ENCODE measurements around the gene PCDHGC3. TPM values are rescaled to one million over a fixed set of nuclear protein-coding genes. Genes with fewer than 3 reads are reported as not detected.
"Not testable (repeated sequence)": the region's sequence is repeated elsewhere in the genome, so short reads cannot be mapped to it uniquely, and the experiment has no call there.

Gene PCDHGC3
- 2.7 TPM for polyA plus RNA-seq (2013)

- DNase-seq: peak; percentile 50 to 67 (median 52)
- Histone ChIP-seq H3K4me3 (ENCODE audit: control insufficient read depth in 1 of 7, extremely low read depth in 1 of 7, insufficient read depth in 4 of 7, low read depth in 2 of 7, low read length in 6 of 7) (peak within 1 kb of the TSS; percentile 40 to 87 (median 69)), H3K36me3 (ENCODE audit: control insufficient read depth in 4 of 4, insufficient read depth in 4 of 4, low read length in 3 of 4) (no peaks in the 10 kb centered on the region), H3K27me3 (replicated peaks in 2 of 5; ENCODE audit: control insufficient read depth in 4 of 5, insufficient read depth in 5 of 5, low read length in 4 of 5) (peaks cover 18 to 58% (median 30%) of the 10 kb centered on the region in 5 experiments), H3K27ac (ENCODE audit: insufficient read depth in 1 of 2, low read depth in 1 of 2, low read length in 2 of 2, poor library complexity in 1 of 2, severe bottlenecking in 2 of 2) (no peak within 1 kb of the TSS), H3K4me1 (ENCODE audit: control extremely low read depth in 1 of 4, control insufficient read depth in 4 of 4, insufficient read depth in 4 of 4, low read length in 3 of 4) (peaks cover 11 to 23% (median 16%) of the 10 kb centered on the region in 4 experiments), H3K9me3 (ENCODE audit: control extremely low read depth in 1 of 5, control insufficient read depth in 4 of 5, insufficient read depth in 2 of 5, low read depth in 1 of 5, low read length in 4 of 5) (no peaks in the 10 kb centered on the region)
- ChIA-PET POLR2A (no interaction called here), CTCF (interaction anchor here (0.6 to 2.1 kb wide), 13 partner anchors 10 to 82 kb away, joined by 3 to 11 read pairs (median 4); partner anchors contain the start of genes PCDHGA10, PCDHGA11, PCDHGA12 and PCDHGB6)
- under 1% methylated on average over 23 of the region's 28 CpGs for WGBS (ENCODE audit: insufficient coverage)
Observed at GRCh38 chr5:141475625-141476131, at the start of gene PCDHGC3. Gene PCDHGC3, plus strand, starts transcription at chr5:141475966. Its CDS starts 151 bp downstream, at chr5:141476117.

GRCh38 chr5:141427783-141428426, 47.9 kb upstream of the PCDHGC3 start:
- no peak for DNase-seq
- CTCF ChIA-PET: interaction anchor here (0.8 to 5.8 kb wide), 5 partner anchors 8 to 100 kb away, joined by 3 to 62 read pairs (median 29); partner anchors contain the start of genes PCDHGA11 and PCDHGB7
- POLR2A ChIA-PET: no interaction called here
- Histone ChIP-seq H3K4me3 (ENCODE audit: control insufficient read depth in 1 of 7, extremely low read depth in 1 of 7, insufficient read depth in 4 of 7, low read depth in 2 of 7, low read length in 6 of 7) (no peak overlapping the region), H3K9me3 (ENCODE audit: control extremely low read depth in 1 of 5, control insufficient read depth in 4 of 5, insufficient read depth in 2 of 5, low read depth in 1 of 5, low read length in 4 of 5) (peaks cover 6 to 67% (median 47%) of the 10 kb centered on the region in 5 experiments), H3K27me3 (replicated peaks in 2 of 5; ENCODE audit: control insufficient read depth in 4 of 5, insufficient read depth in 5 of 5, low read length in 4 of 5) (peaks cover 8 to 77% (median 30%) of the 10 kb centered on the region in 5 experiments), H3K36me3 (ENCODE audit: control insufficient read depth in 4 of 4, insufficient read depth in 4 of 4, low read length in 3 of 4) (peaks cover 0 to 4% (median 0%) of the 10 kb centered on the region in 4 experiments), H3K4me1 (ENCODE audit: control extremely low read depth in 1 of 4, control insufficient read depth in 4 of 4, insufficient read depth in 4 of 4, low read length in 3 of 4) (peaks cover 2 to 10% (median 5%) of the 10 kb centered on the region in 4 experiments), H3K27ac (ENCODE audit: insufficient read depth in 1 of 2, low read depth in 1 of 2, low read length in 2 of 2, poor library complexity in 1 of 2, severe bottlenecking in 2 of 2) (no peak overlapping the region)
- WGBS (ENCODE audit: insufficient coverage): 60% methylated on average over 53 of the region's 53 CpGs

- peak; percentile 82 to 88 (median 86) for DNase-seq
- Histone ChIP-seq H3K36me3 (ENCODE audit: control insufficient read depth in 4 of 4, insufficient read depth in 4 of 4, low read length in 3 of 4) (peaks cover 0 to 3% (median 0%) of the 10 kb centered on the region in 4 experiments), H3K4me1 (ENCODE audit: control extremely low read depth in 1 of 4, control insufficient read depth in 4 of 4, insufficient read depth in 4 of 4, low read length in 3 of 4) (peaks cover 2 to 6% (median 5%) of the 10 kb centered on the region in 4 experiments), H3K27me3 (replicated peaks in 2 of 5; ENCODE audit: control insufficient read depth in 4 of 5, insufficient read depth in 5 of 5, low read length in 4 of 5) (peaks cover 8 to 58% (median 25%) of the 10 kb centered on the region in 5 experiments), H3K9me3 (ENCODE audit: control extremely low read depth in 1 of 5, control insufficient read depth in 4 of 5, insufficient read depth in 2 of 5, low read depth in 1 of 5, low read length in 4 of 5) (peaks cover 8 to 66% (median 47%) of the 10 kb centered on the region in 5 experiments), H3K27ac (ENCODE audit: insufficient read depth in 1 of 2, low read depth in 1 of 2, low read length in 2 of 2, poor library complexity in 1 of 2, severe bottlenecking in 2 of 2) (no peak within 1 kb of the TSS), H3K4me3 (ENCODE audit: control insufficient read depth in 1 of 7, extremely low read depth in 1 of 7, insufficient read depth in 4 of 7, low read depth in 2 of 7, low read length in 6 of 7) (peak within 1 kb of the TSS in 6 of 7 experiments; percentile 21 to 56 (median 48))
- CTCF ChIA-PET: interaction anchor here (0.7 to 5.8 kb wide), 29 partner anchors 11 to 137 kb away, joined by 3 to 62 read pairs (median 6); partner anchors contain the start of genes PCDHGA10, PCDHGA11, PCDHGB3 and PCDHGB6
- 5% methylated on average over 31 of the region's 33 CpGs for WGBS (ENCODE audit: insufficient coverage)
- POLR2A ChIA-PET: interaction anchor here (0.6 kb wide), 1 partner anchor 120 kb away, joined by 3 read pairs; no protein-coding TSS in a partner anchor
Observed at GRCh38 chr5:141430332-141431113, 45.2 kb upstream of the PCDHGC3 start, which contains the start of gene PCDHGA12. Gene PCDHGA12, plus strand, starts transcription at chr5:141430507. Its CDS starts 253 bp downstream, at chr5:141430760.

- peaks cover 7 to 51% (median 24%) of the 10 kb centered on the region in 5 experiments for H3K27me3 ChIP-seq (replicated peaks in 2 of 5; ENCODE audit: control insufficient read depth in 4 of 5, insufficient read depth in 5 of 5, low read length in 4 of 5)
- peak overlapping the region in 6 of 7 experiments; percentile 13 to 56 (median 48) for H3K4me3 ChIP-seq (ENCODE audit: control insufficient read depth in 1 of 7, extremely low read depth in 1 of 7, insufficient read depth in 4 of 7, low read depth in 2 of 7, low read length in 6 of 7)
- H3K36me3 ChIP-seq (ENCODE audit: control insufficient read depth in 4 of 4, insufficient read depth in 4 of 4, low read length in 3 of 4): peaks cover 0 to 3% (median 0%) of the 10 kb centered on the region in 4 experiments
- ChIA-PET CTCF (interaction anchor here (0.6 to 5.8 kb wide), 18 partner anchors 12 to 136 kb away, joined by 3 to 62 read pairs (median 8); partner anchors contain the start of genes PCDHGA11, PCDHGB7, PCDHGC4 and TAF7), POLR2A (interaction anchor here (0.6 kb wide), 1 partner anchor 82 kb away, joined by 3 read pairs; no protein-coding TSS in a partner anchor)
- 7% methylated on average over 12 of the region's 37 CpGs for WGBS (ENCODE audit: insufficient coverage)
- H3K27ac ChIP-seq (ENCODE audit: insufficient read depth in 1 of 2, low read depth in 1 of 2, low read length in 2 of 2, poor library complexity in 1 of 2, severe bottlenecking in 2 of 2): no peak overlapping the region
- peaks cover 2 to 6% (median 5%) of the 10 kb centered on the region in 4 experiments for H3K4me1 ChIP-seq (ENCODE audit: control extremely low read depth in 1 of 4, control insufficient read depth in 4 of 4, insufficient read depth in 4 of 4, low read length in 3 of 4)
- peaks cover 8 to 61% (median 42%) of the 10 kb centered on the region in 5 experiments for H3K9me3 ChIP-seq (ENCODE audit: control extremely low read depth in 1 of 5, control insufficient read depth in 4 of 5, insufficient read depth in 2 of 5, low read depth in 1 of 5, low read length in 4 of 5)
- DNase-seq: peak; percentile 18 to 77 (median 69)
Observed at GRCh38 chr5:141431286-141431685, 44.5 kb upstream of the PCDHGC3 start.

- Histone ChIP-seq H3K4me3 (ENCODE audit: control insufficient read depth in 1 of 7, extremely low read depth in 1 of 7, insufficient read depth in 4 of 7, low read depth in 2 of 7, low read length in 6 of 7) (peak overlapping the region in 1 of 7 experiments; percentile 31), H3K27me3 (replicated peaks in 2 of 5; ENCODE audit: control insufficient read depth in 4 of 5, insufficient read depth in 5 of 5, low read length in 4 of 5) (peaks cover 7 to 42% (median 22%) of the 10 kb centered on the region in 5 experiments), H3K9me3 (ENCODE audit: control extremely low read depth in 1 of 5, control insufficient read depth in 4 of 5, insufficient read depth in 2 of 5, low read depth in 1 of 5, low read length in 4 of 5) (peaks cover 5 to 56% (median 33%) of the 10 kb centered on the region in 5 experiments)
- H3K4me1 ChIP-seq (ENCODE audit: control extremely low read depth in 1 of 4, control insufficient read depth in 4 of 4, insufficient read depth in 4 of 4, low read length in 3 of 4); H3K36me3 ChIP-seq (ENCODE audit: control insufficient read depth in 4 of 4, insufficient read depth in 4 of 4, low read length in 3 of 4); H3K27ac ChIP-seq (ENCODE audit: insufficient read depth in 1 of 2, low read depth in 1 of 2, low read length in 2 of 2, poor library complexity in 1 of 2, severe bottlenecking in 2 of 2); POLR2A ChIA-PET: not testable (repeated sequence)
- 30% methylated on average over 7 of the region's 38 CpGs for WGBS (ENCODE audit: insufficient coverage)
- CTCF ChIA-PET: interaction anchor here (0.6 to 5.8 kb wide), 5 partner anchors 11 to 91 kb away, joined by 3 to 62 read pairs (median 5); no protein-coding TSS in a partner anchor
- peak in 1 of 3 donors; percentile 21 for DNase-seq
Observed at GRCh38 chr5:141432308-141432707, 43.5 kb upstream of the PCDHGC3 start.

- POLR2A ChIA-PET; H3K27ac ChIP-seq (ENCODE audit: insufficient read depth in 1 of 2, low read depth in 1 of 2, low read length in 2 of 2, poor library complexity in 1 of 2, severe bottlenecking in 2 of 2); DNase-seq; H3K36me3 ChIP-seq (ENCODE audit: control insufficient read depth in 4 of 4, insufficient read depth in 4 of 4, low read length in 3 of 4); H3K4me1 ChIP-seq (ENCODE audit: control extremely low read depth in 1 of 4, control insufficient read depth in 4 of 4, insufficient read depth in 4 of 4, low read length in 3 of 4); H3K4me3 ChIP-seq (ENCODE audit: control insufficient read depth in 1 of 7, extremely low read depth in 1 of 7, insufficient read depth in 4 of 7, low read depth in 2 of 7, low read length in 6 of 7): not testable (repeated sequence)
- Histone ChIP-seq H3K27me3 (replicated peaks in 2 of 5; ENCODE audit: control insufficient read depth in 4 of 5, insufficient read depth in 5 of 5, low read length in 4 of 5) (peaks cover 7 to 38% (median 19%) of the 10 kb centered on the region in 5 experiments), H3K9me3 (ENCODE audit: control extremely low read depth in 1 of 5, control insufficient read depth in 4 of 5, insufficient read depth in 2 of 5, low read depth in 1 of 5, low read length in 4 of 5) (peaks cover 5 to 52% (median 29%) of the 10 kb centered on the region in 5 experiments)
- 28% methylated on average over 19 of the region's 29 CpGs for WGBS (ENCODE audit: insufficient coverage)
- CTCF ChIA-PET: interaction anchor here (0.6 to 1.3 kb wide), 3 partner anchors 48 to 68 kb away, joined by 3 to 5 read pairs (median 3); no protein-coding TSS in a partner anchor
Observed at GRCh38 chr5:141432726-141433125, 43.0 kb upstream of the PCDHGC3 start.

Measured in common myeloid progenitor, CD34-positive (primary cell).